H1 (cell line): ENCODE measurements around the gene CAMTA1. TPM values are rescaled to one million over a fixed set of nuclear protein-coding genes. Genes with fewer than 3 reads are reported as not detected.

Experiments used
- CTCF ChIA-PET: fragments of 300-600 bp; sonication (Branson Sonifier 250); formaldehyde crosslinking; loops from one replicate; lab custom pipeline; 2021; ENCODE audit not compliant: partially characterized antibody; lab: Charles Lee
- POLR2A ChIA-PET: fragments of 300-600 bp; sonication (Branson Sonifier 250); formaldehyde crosslinking; loops from one replicate; lab custom pipeline; 2021; ENCODE audit warnings: inconsistent platforms; ENCODE audit not compliant: partially characterized antibody; lab: Charles Lee
- DNase-seq, 2 experiments: peaks; one replicate each; pipeline versions ENCODE4 v3.0.0 to v3.0.0-alpha.2; 2010 to 2022; ENCODE audit warnings: low spot score in 2 of 2, low read depth in 1 of 2, mixed read lengths in 1 of 2
- FAIRE-seq: peaks from 2 replicates; lab custom pipeline; 2011; peaks lifted over from hg19 to GRCh38; lab: Jason Lieb, UNC
- H2AFZ ChIP-seq: 2 replicates; pipeline ENCODE4 v1.8.1; 2012; ENCODE audit warnings: low read length, inconsistent platforms
- H2AK5ac ChIP-seq: 2 replicates; pipeline ENCODE4 v1.6.1; 2013; ENCODE audit warnings: low read depth, low read length
- H2BK120ac ChIP-seq: replicated peaks from 2 replicates; pipeline ENCODE3; 2013; ENCODE audit warnings: low read depth, low read length, inconsistent platforms
- H2BK12ac ChIP-seq: 2 replicates; pipeline ENCODE4 v1.6.1; 2013; ENCODE audit warnings: low read depth, low read length
- H2BK15ac ChIP-seq: 2 replicates; pipeline ENCODE4 v1.6.1; 2013; ENCODE audit warnings: low read length
- H2BK20ac ChIP-seq: 2 replicates; pipeline ENCODE4 v1.6.1; 2013; ENCODE audit warnings: low read length
- H2BK5ac ChIP-seq: 2 replicates; pipeline ENCODE4 v1.6.1; 2013; ENCODE audit warnings: low read depth, low read length
- H3K14ac ChIP-seq: 2 replicates; pipeline ENCODE4 v1.6.1; 2013; ENCODE audit warnings: inconsistent platforms; ENCODE audit not compliant: insufficient read length
- H3K18ac ChIP-seq: 2 replicates; pipeline ENCODE4 v1.6.1; 2013; ENCODE audit warnings: low read length; ENCODE audit errors: extremely low read depth
- H3K23ac ChIP-seq: 2 replicates; pipeline ENCODE4 v1.6.1; 2013; ENCODE audit warnings: inconsistent platforms; ENCODE audit not compliant: insufficient read length
- H3K23me2 ChIP-seq: 2 replicates; pipeline ENCODE4 v1.6.1; 2013; ENCODE audit warnings: low read depth, low read length
- H3K27ac ChIP-seq: 2 replicates; pipeline ENCODE4 v1.6.1; 2011; ENCODE audit warnings: low read depth, low read length, inconsistent platforms
- H3K27me3 ChIP-seq, 4 experiments: replicated peaks in 1 of 4; 1 replicate in 1 of 4; 2 replicates in 3 of 4; pipeline versions ENCODE4 v1.6.1 to v1.8.1; 2011 to 2013; ENCODE audit warnings: low read length in 3 of 4, mild to moderate bottlenecking in 3 of 4, inconsistent platforms in 2 of 4, mixed read lengths in 2 of 4, moderate library complexity in 1 of 4; ENCODE audit not compliant: control insufficient read depth in 3 of 4, insufficient read depth in 3 of 4; ENCODE audit errors: extremely low read depth in 1 of 4
- H3K36me3 ChIP-seq, 4 experiments: 2 replicates each; pipeline versions ENCODE4 v1.6.1 to v1.8.1; 2011 to 2013; ENCODE audit warnings: mild to moderate bottlenecking in 4 of 4, low read length in 3 of 4, moderate library complexity in 2 of 4, control low read depth in 1 of 4, inconsistent platforms in 1 of 4; ENCODE audit not compliant: insufficient read depth in 4 of 4, control insufficient read depth in 2 of 4
- H3K4ac ChIP-seq: replicated peaks from 2 replicates; pipeline ENCODE3; 2013; ENCODE audit warnings: low read length, low read depth, mixed read lengths, inconsistent platforms; ENCODE audit not compliant: insufficient read length
- H3K4me1 ChIP-seq, 4 experiments: replicated peaks in 1 of 4; 1 replicate in 1 of 4; 2 replicates in 3 of 4; pipeline versions ENCODE4 v1.6.1 to v1.8.1; 2011 to 2013; ENCODE audit warnings: low read length in 3 of 4, inconsistent platforms in 2 of 4, mixed read lengths in 1 of 4; ENCODE audit not compliant: insufficient read depth in 4 of 4, control insufficient read depth in 3 of 4
- H3K4me2 ChIP-seq, 2 experiments: 2 replicates each; pipeline versions ENCODE4 v1.6.1 to v1.8.1; 2011 to 2013; ENCODE audit warnings: low read depth in 2 of 2, low read length in 2 of 2, control low read depth in 1 of 2, inconsistent platforms in 1 of 2, mild to moderate bottlenecking in 1 of 2; ENCODE audit not compliant: insufficient read depth in 1 of 2
- H3K4me3 ChIP-seq, 4 experiments: fragments of 200-600, 300-600 bp in 1 of 4; sonication (generic), shearing (Covaris generic), sonication (Bioruptor Twin) in 1 of 4; 2 replicates each; pipeline versions ENCODE4 v1.5.1 to v1.8.1; 2011 to 2016; ENCODE audit warnings: low read length in 4 of 4, low read depth in 3 of 4, control low read depth in 2 of 4, inconsistent platforms in 2 of 4, mild to moderate bottlenecking in 2 of 4, mixed read lengths in 1 of 4, moderate library complexity in 1 of 4; ENCODE audit not compliant: insufficient read depth in 2 of 4; ENCODE audit errors: extremely low read depth in 1 of 4
- H3K56ac ChIP-seq: replicated peaks from 2 replicates; pipeline ENCODE3; 2013; ENCODE audit warnings: low read depth, mild to moderate bottlenecking, mixed read lengths, low read length, inconsistent platforms; ENCODE audit not compliant: insufficient read length
- H3K79me1 ChIP-seq: 2 replicates; pipeline ENCODE4 v1.6.1; 2013; ENCODE audit warnings: low read depth, low read length, control low read depth
- H3K79me2 ChIP-seq, 2 experiments: 2 replicates each; pipeline versions ENCODE4 v1.6.1 to v1.8.1; 2012 to 2013; ENCODE audit warnings: low read length in 2 of 2, mild to moderate bottlenecking in 2 of 2, inconsistent platforms in 1 of 2; ENCODE audit not compliant: insufficient read depth in 2 of 2, control insufficient read depth in 1 of 2
- H3K9ac ChIP-seq, 4 experiments: replicated peaks in 1 of 4; 1 replicate in 1 of 4; 2 replicates in 3 of 4; pipeline versions ENCODE4 v1.6.1 to v1.8.1; 2011 to 2013; ENCODE audit warnings: low read depth in 3 of 4, low read length in 3 of 4, control low read depth in 2 of 4, mild to moderate bottlenecking in 2 of 4, moderate library complexity in 2 of 4, inconsistent platforms in 1 of 4; ENCODE audit errors: extremely low read depth in 1 of 4
- H3K9me3 ChIP-seq, 2 experiments: 2 replicates each; pipeline versions ENCODE4 v1.6.1 to v1.8.1; 2012 to 2013; ENCODE audit warnings: mild to moderate bottlenecking in 2 of 2, moderate library complexity in 2 of 2, control low read depth in 1 of 2, inconsistent platforms in 1 of 2, low read depth in 1 of 2, low read length in 1 of 2, mixed read lengths in 1 of 2; ENCODE audit not compliant: insufficient read depth in 2 of 2
- H4K20me1 ChIP-seq, 2 experiments: replicated peaks in 1 of 2; 2 replicates each; pipeline versions ENCODE3 to v1.8.1; 2011 to 2013; ENCODE audit warnings: inconsistent platforms in 2 of 2, low read length in 2 of 2, mild to moderate bottlenecking in 1 of 2; ENCODE audit not compliant: insufficient read depth in 2 of 2, control insufficient read depth in 1 of 2
- H4K5ac ChIP-seq: 2 replicates; pipeline ENCODE4 v1.6.1; 2013; ENCODE audit warnings: low read length, low read depth, mixed read lengths, inconsistent platforms; ENCODE audit not compliant: insufficient read length
- H4K8ac ChIP-seq: 2 replicates; pipeline ENCODE4 v1.8.0; 2013; ENCODE audit warnings: mild to moderate bottlenecking, moderate library complexity, low read length, inconsistent platforms; ENCODE audit not compliant: insufficient read depth; ENCODE audit errors: extremely low read depth
- H4K91ac ChIP-seq: replicated peaks from 2 replicates; pipeline ENCODE3; 2013; ENCODE audit warnings: low read length, mixed read lengths, inconsistent platforms; ENCODE audit not compliant: insufficient read length
- BRCA1 ChIP-seq: IDR thresholded peaks from 2 replicates; pipeline ENCODE4 v1.6.1; 2012; ENCODE audit warnings: low read depth, low read length, improper control_type of control experiment
- CBX5 ChIP-seq: fragments of 300-800, 300-1000 bp; sonication (generic); IDR thresholded peaks from 2 replicates; pipeline ENCODE4 v1.7.1; 2016; ENCODE audit warnings: antibody characterized with exemption, low read length, low read depth
- E2F6 ChIP-seq: IDR thresholded peaks from 2 replicates; pipeline ENCODE4 v1.6.1; 2012; ENCODE audit warnings: inconsistent platforms
- EP300 ChIP-seq, 2 experiments: IDR thresholded peaks; 1 replicate in 1 of 2; 2 replicates in 1 of 2; pipeline ENCODE4 v1.6.1; 2011 to 2012; ENCODE audit warnings: low read depth in 2 of 2, low read length in 2 of 2, mild to moderate bottlenecking in 2 of 2, borderline replicate concordance in 1 of 2, inconsistent platforms in 1 of 2, moderate library complexity in 1 of 2
- JUND ChIP-seq: IDR thresholded peaks from 2 replicates; pipeline ENCODE4 v1.6.1; 2011; ENCODE audit warnings: mild to moderate bottlenecking, improper control_type of control experiment, low read length
- RNF2 ChIP-seq: fragments of 200-900, 300-1000 bp; sonication (generic); IDR thresholded peaks from 2 replicates; pipeline ENCODE4 v1.7.1; 2016; ENCODE audit warnings: borderline replicate concordance, low read depth, mild to moderate bottlenecking, antibody characterized with exemption, low read length; ENCODE audit not compliant: poor library complexity, severe bottlenecking; ENCODE audit errors: missing control alignments
- SIX5 ChIP-seq: IDR thresholded peaks from 2 replicates; pipeline ENCODE4 v1.6.1; 2011; ENCODE audit warnings: mild to moderate bottlenecking, low read depth, low read length
- USF2 ChIP-seq: IDR thresholded peaks from 2 replicates; pipeline ENCODE4 v1.6.1; 2011; ENCODE audit warnings: low read length, improper control_type of control experiment
- WGBS, 2 experiments: shearing (Covaris generic) in 1 of 2; methylation state at CpG; one replicate each; pipeline versions ENCODE4 v1.1.6 to v1.1.7; 2013 to 2015; ENCODE audit warnings: low lambda C conversion rate in 2 of 2, mixed read lengths in 2 of 2, inconsistent platforms in 1 of 2, low coverage in 1 of 2, missing lambda C conversion rate in 1 of 2; ENCODE audit not compliant: insufficient replicate concordance in 2 of 2, insufficient coverage in 1 of 2, insufficient read length in 1 of 2; ENCODE audit errors: extremely low coverage in 1 of 2, missing lambda C conversion rate in 1 of 2; 5-methylcytosine and 5-hydroxymethylcytosine counted together
- polyA plus RNA-seq, 7 experiments: library from polyadenylated mRNA; depleted of rRNA in 3 of 7; stranded (reverse) in 5 of 7; unstranded in 2 of 7; fragments of >200 nt in 5 of 7; fragments of 200-250 nt in 2 of 7; gene quantifications; 1 replicate in 5 of 7; 2 replicates in 1 of 7; 4 replicates in 1 of 7; pipeline versions ENCODE4 v1.2.1 to v1.2.3, GENCODE V29; 2011 to 2013; ENCODE audit warnings: missing spikeins in 2 of 7, mixed read lengths in 2 of 7
- total RNA-seq: library from RNA; stranded (reverse); fragmentation: NEBNext Ultra II Directional; extraction: Animal tissue kit (Norgen Biotek cat#: 25700); gene quantifications from 2 replicates; pipeline ENCODE4 v1.2.1, GENCODE V29; 2021

The CAMTA1 gene
- total and polyA plus RNA-seq, 2 of the 8 experiments (the other 6 are each of a cell fraction or from before 2014, with no cell fraction given), result 65.0 to 119 TPM

- H2AK5ac ChIP-seq, result no peak overlapping the region
- no peaks in the 10 kb centered on the region for H4K20me1 ChIP-seq
- H4K91ac ChIP-seq, result no peak overlapping the region
- no peak overlapping the region for H2BK15ac ChIP-seq
- no peaks in the 10 kb centered on the region for H3K79me1 ChIP-seq
- no peak overlapping the region for H3K4me3 ChIP-seq
- H3K27ac ChIP-seq, result no peak overlapping the region
- H3K56ac ChIP-seq, result no peak overlapping the region
- H3K27me3 ChIP-seq, result no peaks in the 10 kb centered on the region
- WGBS, 2 experiments, result 78% methylated on average over 1 of the region's 4 CpGs; no CpG with 5 or more reads in 1 of the 2 experiments
- H2BK5ac ChIP-seq, result no peak overlapping the region
- H3K14ac ChIP-seq, result no peak overlapping the region
- no peak overlapping the region for H4K5ac ChIP-seq
- H3K4me1 ChIP-seq, result peaks cover 0 to 6% (median 3%) of the 10 kb centered on the region in 4 experiments; a peak in 3 of 7 replicates
- no peak overlapping the region for H3K9ac ChIP-seq
- no peak overlapping the region for H3K4ac ChIP-seq
- TF ChIP-seq SIX5, result no peak
- no peak for TF ChIP-seq BRCA1
- TF ChIP-seq RNF2, result no peak
- TF ChIP-seq JUND, result no peak
- TF ChIP-seq E2F6, result no peak
- TF ChIP-seq USF2, result no peak
- no peak for TF ChIP-seq EP300 (IDR thresholded peaks at IDR 0.05; ENCODE audit: borderline replicate concordance in 1 of 2, low read depth in 2 of 2, low read length in 2 of 2)
- TF ChIP-seq CBX5, result no peak
- H3K9me3 ChIP-seq, result no peaks in the 10 kb centered on the region
- H3K23ac ChIP-seq, result no peak overlapping the region
- no peak for DNase-seq
- ChIA-PET POLR2A (no interaction called here), CTCF (no interaction called here)
- no peak overlapping the region for H2BK12ac ChIP-seq
- no peak overlapping the region for H2AFZ ChIP-seq
- no peaks in the 10 kb centered on the region for H3K36me3 ChIP-seq
- H2BK20ac ChIP-seq, result no peak overlapping the region
- H3K23me2 ChIP-seq, result no peaks in the 10 kb centered on the region
- H3K4me2 ChIP-seq, result no peak overlapping the region
- H4K8ac ChIP-seq, result no peak overlapping the region
- no peak overlapping the region for H2BK120ac ChIP-seq
- no peak overlapping the region for H3K18ac ChIP-seq
- H3K79me2 ChIP-seq, result no peaks in the 10 kb centered on the region
- no peak for FAIRE-seq
Measured at GRCh38 chr1:7613851-7614205, 828.6 kb downstream of the CAMTA1 start.
